ENCODE data around the gene COPB2.
A peak's percentile ranks its signal among the peaks of the same experiment; 100 is the strongest.
"Not testable (repeated sequence)": the region's sequence is repeated elsewhere in the genome, so short reads cannot be mapped to it uniquely, and the experiment has no call there.

The COPB2 gene

DNA sequence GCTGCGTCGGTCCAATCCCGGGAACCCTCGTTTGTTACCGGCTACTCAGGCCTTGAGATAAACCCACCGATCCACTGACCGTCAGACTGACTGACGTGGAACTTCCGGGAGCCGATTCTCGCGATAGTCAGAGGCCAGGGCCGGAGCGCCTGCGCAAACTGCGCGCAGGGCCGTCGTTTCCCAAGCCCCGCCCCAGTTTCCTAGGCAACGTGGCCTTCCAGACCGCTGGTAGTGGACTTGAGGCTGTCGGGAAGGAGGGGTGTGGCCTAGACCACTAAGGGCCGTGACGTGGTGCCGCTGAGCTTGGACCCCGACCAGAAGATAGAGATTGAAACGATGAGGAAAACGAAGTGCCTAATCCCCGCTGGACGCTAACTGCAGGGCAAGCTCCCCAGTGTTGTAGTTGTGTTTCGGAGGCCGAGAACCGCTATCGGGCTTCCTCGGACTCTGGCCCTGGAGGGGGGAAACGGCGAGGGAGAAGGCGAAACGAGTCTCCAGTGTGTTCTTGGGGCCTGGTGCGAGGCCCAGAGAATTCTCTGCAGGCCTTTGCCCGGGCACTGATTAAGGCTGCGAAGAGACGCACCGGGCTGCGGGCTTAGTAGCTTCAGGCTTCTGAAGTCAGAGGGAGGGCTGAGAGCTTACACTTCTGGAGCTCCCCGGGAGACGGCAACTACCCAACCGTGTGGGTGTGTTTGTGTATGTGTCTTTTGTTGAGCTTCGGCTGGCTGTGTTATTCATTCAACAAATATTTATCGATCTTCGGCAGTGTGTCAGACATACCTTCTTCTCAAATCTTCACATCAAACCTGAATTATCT is at the start of gene COPB2:
Gene COPB2, minus strand, starts transcription at position 96 of the 817 bp plus-strand sequence. CDS start 97 bp downstream, outside the sequence.
- DNase-seq (ENCODE audit: low spot score) = peak; percentile 100

DNA sequence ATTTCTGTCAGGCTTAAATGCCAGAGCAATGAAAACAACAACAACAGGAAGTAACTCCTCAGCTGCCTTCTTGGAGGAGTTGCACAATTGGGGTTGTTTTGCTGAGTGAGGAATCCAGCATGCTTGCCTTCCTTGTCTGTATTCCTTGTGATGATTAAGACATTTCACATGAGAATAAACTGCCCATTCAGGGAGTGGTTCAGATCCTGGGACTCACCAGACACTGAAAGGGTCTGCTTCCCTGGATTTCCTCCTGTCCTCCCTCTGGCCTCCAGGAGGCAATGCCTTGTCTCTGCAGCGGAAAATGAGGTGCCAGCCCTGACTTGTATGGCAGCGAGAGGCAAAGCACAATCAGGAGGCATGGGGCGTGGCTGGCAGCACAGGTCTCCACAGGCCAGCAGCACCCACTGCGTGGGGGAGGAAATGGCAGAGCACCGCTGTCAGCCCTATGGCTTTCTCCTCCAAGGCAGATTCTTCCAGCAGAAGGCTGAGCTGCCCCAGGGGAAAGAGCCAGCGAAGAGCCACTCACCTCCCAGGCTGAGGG is 45.4 kb upstream of the COPB2 start:
- DNase-seq (ENCODE audit: low spot score) = peak; percentile 45

GRCh38 chr3:139434228-139434627 is 44.8 kb upstream of the COPB2 start:
- DNase-seq (ENCODE audit: low spot score) = no peak

DNA sequence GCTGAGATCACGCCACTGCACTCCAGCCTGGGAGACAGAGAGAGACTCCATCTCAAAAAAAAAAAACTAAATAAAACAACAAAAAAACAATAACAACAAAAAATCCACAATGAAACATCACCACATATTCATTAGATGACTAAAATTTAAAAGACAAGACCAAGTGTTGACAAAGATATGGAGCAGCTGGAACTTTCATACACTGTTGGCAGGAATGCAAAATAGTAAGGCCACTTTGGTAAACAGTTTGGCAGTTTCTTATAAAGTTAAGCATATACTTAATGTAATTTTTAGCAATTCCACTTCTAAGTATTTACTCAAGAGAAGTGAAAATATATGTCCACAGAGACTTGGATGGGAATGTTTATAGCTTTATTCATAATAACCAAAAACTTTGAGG is 43.6 kb upstream of the COPB2 start:
- no peak for DNase-seq (ENCODE audit: low spot score)

DNA sequence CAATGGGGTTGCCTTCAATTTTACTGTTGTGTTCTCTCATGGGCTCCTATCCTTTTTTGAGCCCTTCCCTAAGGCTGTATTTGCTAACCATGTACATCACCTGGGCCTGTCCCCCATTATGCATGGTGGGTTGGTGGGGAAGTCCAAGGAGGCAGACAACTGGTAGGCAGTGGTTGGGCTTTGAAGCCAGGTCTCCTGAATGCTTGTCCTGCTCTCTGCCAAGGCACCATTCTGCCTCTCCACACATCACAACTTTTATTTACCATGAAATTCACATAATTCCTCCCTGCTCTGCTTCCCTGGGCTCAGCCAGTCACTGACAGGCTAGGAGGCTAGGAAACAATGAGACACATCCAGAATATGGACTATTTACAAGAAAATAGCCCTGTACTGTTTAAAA is 41.0 kb upstream of the COPB2 start:
- no peak for DNase-seq (ENCODE audit: low spot score)

DNA sequence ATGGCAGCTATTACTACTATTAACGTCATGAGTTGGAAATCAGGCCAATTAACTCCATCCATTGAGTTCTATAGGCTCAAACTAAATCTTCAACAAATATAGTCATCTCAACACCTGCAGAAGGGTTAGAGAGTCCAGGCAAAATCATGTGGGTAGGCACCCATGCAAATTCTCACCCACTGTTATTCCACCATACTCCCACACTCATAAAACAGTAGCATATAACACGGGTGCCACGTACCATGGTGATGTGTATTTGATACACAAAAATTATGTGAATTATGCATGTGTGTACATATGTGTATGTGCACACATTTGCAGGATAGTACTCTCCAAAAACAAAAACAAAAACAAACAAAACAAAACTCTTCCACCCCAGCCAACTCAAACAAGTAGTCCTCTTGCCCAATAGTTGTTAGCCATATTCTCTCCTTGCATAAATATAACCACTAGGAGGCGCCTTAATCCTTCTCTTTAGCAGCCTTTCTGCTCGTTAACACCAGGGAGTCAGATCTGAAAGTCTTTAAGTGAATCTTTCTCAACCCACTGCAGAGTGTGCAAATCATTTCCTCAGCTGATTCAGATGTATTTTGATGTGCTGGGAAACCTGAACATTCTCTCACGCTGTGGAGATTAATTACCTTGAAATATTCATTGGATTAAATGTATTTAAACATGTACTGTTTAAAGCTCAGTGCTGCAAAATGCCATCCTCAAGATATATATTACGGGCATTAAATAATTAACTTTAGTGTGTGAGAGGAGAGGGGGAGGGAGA is 38.0 kb upstream of the COPB2 start:
- peak; percentile 85 for DNase-seq (ENCODE audit: low spot score)

DNA sequence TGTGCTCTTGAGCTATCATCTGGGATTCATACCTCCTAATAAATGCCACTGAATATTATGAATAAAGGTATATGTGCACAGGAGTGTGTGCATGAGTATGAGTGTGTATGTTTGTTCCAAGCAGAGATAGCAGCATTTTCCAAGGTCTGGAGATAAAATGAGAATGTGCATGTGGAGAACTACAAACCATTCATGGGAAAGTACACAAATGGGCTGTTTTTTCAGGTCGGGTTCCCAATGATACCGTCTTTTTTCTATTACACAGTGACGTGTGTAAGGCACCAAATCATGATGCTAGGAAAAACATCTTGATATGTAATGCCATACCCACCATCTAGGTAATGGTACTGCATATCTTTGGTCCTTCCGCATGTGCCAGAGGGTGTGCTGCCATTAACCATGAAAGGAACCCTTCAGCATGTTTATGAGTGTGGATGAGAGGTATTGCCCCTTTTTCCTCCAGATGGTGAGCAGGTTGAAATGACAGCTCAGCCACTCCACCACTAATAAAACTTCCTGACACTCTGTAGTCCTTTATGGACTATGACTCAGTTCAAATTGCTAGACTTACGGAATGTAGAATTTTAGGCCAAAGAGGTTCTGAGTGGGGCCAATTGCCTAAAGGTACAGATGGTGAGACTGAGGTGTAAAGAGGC is 36.4 kb upstream of the COPB2 start:
- no peak for DNase-seq (ENCODE audit: low spot score)

- DNase-seq (ENCODE audit: low spot score) = no peak
Observed at GRCh38 chr3:139423232-139423631, 33.8 kb upstream of the COPB2 start.

GRCh38 chr3:139421460-139421859 is 32.0 kb upstream of the COPB2 start:
- no peak for DNase-seq (ENCODE audit: low spot score)

GRCh38 chr3:139421040-139421439 is 31.6 kb upstream of the COPB2 start:
- no peak for DNase-seq (ENCODE audit: low spot score)

- DNase-seq (ENCODE audit: low spot score) = no peak
Observed at GRCh38 chr3:139418144-139418543, 28.7 kb upstream of the COPB2 start.

DNA sequence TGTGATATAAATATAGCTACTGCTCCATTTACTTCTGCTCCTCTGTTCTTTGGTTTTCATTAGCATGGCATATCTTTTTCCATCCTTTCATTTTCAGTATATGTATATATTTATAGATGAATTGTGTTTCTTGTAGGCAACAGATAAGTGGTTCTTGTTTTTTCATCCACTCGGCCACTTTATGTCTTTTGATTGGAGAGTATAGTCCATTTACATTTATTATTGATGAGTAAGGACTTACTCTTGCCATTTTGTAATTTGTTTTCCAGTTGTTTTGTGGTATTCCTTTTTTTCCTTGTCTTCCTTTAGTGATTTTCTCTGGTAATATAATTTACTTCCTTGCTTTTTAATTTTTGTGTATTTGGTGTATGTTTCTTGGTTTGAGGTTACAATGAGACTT is 26.8 kb upstream of the COPB2 start:
- no peak for DNase-seq (ENCODE audit: low spot score)

- no peak for DNase-seq (ENCODE audit: low spot score)
Observed at GRCh38 chr3:139414608-139415224, 25.3 kb upstream of the COPB2 start.

- not testable (repeated sequence) for DNase-seq (ENCODE audit: low spot score)
Observed at GRCh38 chr3:139412891-139413290, 23.4 kb upstream of the COPB2 start.

GRCh38 chr3:139401155-139401554 is 11.7 kb upstream of the COPB2 start:
- not testable (repeated sequence) for DNase-seq (ENCODE audit: low spot score)

DNA sequence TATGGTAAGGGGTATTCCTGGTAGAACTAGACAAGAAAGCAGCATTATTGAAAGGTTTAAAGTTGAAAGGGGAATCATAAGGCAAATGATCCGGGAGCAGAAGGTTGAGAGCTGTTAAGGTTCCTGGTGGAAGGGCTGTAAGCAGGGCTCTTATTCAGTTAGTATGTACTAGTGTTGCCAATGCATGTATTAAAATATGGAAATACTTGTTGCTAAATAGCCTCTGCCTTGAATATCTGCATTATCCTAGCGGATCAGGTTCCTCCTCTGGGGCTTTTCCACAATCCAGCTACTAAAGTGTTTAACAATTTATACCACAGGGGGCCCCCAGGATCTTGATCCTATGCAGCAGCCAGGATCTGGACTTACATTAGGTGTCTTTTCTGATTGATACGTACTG is 7.3 kb upstream of the COPB2 start:
- DNase-seq (ENCODE audit: low spot score) = no peak

DNA sequence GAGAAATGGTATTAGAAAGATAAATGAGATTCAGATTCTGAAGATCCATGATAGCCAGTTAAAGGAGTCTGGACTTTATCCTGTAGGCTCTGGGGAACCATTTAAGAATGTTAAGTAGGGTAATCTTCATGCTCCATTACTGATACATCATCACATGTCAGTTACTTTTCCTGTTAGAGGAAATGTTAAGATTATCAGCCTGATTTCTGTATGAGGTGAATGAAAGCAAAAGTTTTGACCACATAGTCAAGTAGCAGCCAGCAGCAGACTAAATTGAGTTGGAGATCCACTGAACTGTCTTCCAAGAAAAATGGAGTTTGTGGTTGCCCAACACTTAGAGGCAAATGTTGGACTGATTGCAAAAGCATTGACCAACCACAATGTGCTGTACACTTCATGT is 4.7 kb upstream of the COPB2 start:
- DNase-seq (ENCODE audit: low spot score) = no peak

GRCh38 chr3:139388821-139389551 is 461 bp downstream of the COPB2 start:
- DNase-seq (ENCODE audit: low spot score) = no peak

DNA sequence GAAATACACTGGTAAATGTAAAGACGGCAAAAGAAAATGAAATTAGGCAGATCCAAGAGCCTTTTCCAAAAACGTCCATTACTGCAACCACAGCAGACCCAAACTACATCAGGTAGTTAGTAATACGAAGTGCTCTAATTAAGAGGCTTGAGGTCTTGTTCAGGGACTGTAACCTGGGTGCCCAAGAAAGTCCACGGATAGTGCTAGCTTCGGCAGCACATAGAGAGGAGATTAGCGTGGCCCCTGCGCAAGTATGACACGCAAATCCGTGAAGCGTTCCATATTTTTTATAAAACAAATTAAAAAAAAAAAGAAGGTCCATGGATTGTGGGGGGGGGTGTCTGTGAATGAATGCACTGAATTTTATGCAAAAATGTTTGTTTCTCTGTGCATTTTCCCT is 1.4 kb downstream of the COPB2 start:
- no peak for DNase-seq (ENCODE audit: low spot score)

DNA sequence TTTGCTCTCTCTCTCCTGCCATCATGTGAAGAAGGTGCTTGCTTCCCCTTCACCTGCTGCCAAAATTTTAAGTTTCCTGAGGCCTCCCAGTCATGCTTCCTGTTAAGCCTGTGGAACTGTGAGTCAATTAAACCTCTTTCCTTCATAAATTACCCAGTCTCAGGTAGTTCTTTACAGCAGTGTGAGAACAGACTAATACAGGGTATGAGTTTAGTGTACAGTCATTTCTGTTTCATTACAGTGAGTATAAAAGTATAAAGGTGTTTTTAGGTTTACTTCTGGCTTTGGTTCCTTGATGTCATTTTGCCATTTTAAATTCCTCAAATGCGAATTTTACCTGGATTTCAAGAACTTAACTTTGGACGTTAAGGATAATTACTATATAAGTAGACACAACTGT is 7.2 kb downstream of the COPB2 start:
- not testable (repeated sequence) for DNase-seq (ENCODE audit: low spot score)

GRCh38 chr3:139380575-139380974 is 8.9 kb downstream of the COPB2 start:
- DNase-seq (ENCODE audit: low spot score) = no peak
